IPS DF 6.9 (cell line): ENCODE results near the gene LSM14A.

Experiments used
- DNase-seq: peaks from one replicate; pipeline ENCODE4 v3.0.0-alpha.2; 2013; ENCODE audit warnings: low read depth, low spot score
- H3K27ac ChIP-seq: one replicate; pipeline ENCODE4 v1.5.1; 2013; ENCODE audit warnings: low read length, control low read depth
- H3K27me3 ChIP-seq: 2 replicates; pipeline ENCODE4 v1.6.1; 2013; ENCODE audit warnings: mild to moderate bottlenecking, low read length; ENCODE audit not compliant: control insufficient read depth, insufficient read depth
- H3K36me3 ChIP-seq: 2 replicates; pipeline ENCODE4 v1.6.1; 2013; ENCODE audit warnings: low read length; ENCODE audit not compliant: control insufficient read depth, insufficient read depth
- H3K4me1 ChIP-seq: 2 replicates; pipeline ENCODE4 v1.6.1; 2013; ENCODE audit warnings: low read length; ENCODE audit not compliant: control insufficient read depth, insufficient read depth
- H3K4me3 ChIP-seq: 2 replicates; pipeline ENCODE4 v1.5.1; 2013; ENCODE audit warnings: mild to moderate bottlenecking, low read length
- H3K9me3 ChIP-seq: 2 replicates; pipeline ENCODE4 v1.6.1; 2013; ENCODE audit warnings: low read length, inconsistent platforms; ENCODE audit not compliant: control insufficient read depth, insufficient read depth
- WGBS: extraction: QIAGEN DNeasy Blood & Tissue Kit; methylation state at CpG from one replicate; pipeline ENCODE4 v1.1.7; 2013; ENCODE audit warnings: mixed read lengths, missing lambda C conversion rate; ENCODE audit not compliant: insufficient read length, insufficient coverage; 5-methylcytosine and 5-hydroxymethylcytosine counted together

Gene LSM14A

GRCh38 chr19:34269489-34269888 is 97.2 kb downstream of the LSM14A start:
- H3K4me3 ChIP-seq: no peak overlapping the region
- no peaks in the 10 kb centered on the region for H3K36me3 ChIP-seq
- no CpG with 5 or more reads among the region's 2 CpGs for WGBS
- no peaks in the 10 kb centered on the region for H3K9me3 ChIP-seq
- DNase-seq: no peak
- no peaks in the 10 kb centered on the region for H3K27me3 ChIP-seq
- H3K4me1 ChIP-seq: peaks cover 5% of the 10 kb centered on the region; the same call in 1 of the 2 replicates
- no peak overlapping the region for H3K27ac ChIP-seq

- Histone ChIP-seq H3K27ac (no peak overlapping the region), H3K9me3 (no peaks in the 10 kb centered on the region), H3K4me1 (peaks cover 5% of the 10 kb centered on the region; the same call in 1 of the 2 replicates), H3K36me3 (no peaks in the 10 kb centered on the region), H3K27me3 (no peaks in the 10 kb centered on the region), H3K4me3 (no peak overlapping the region)
- DNase-seq: no peak
- no CpG with 5 or more reads among the region's 5 CpGs for WGBS
Observed at GRCh38 chr19:34269968-34270621, 97.8 kb downstream of the LSM14A start.

- Histone ChIP-seq H3K36me3 (no peaks in the 10 kb centered on the region), H3K4me1 (peaks cover 5% of the 10 kb centered on the region; the same call in 1 of the 2 replicates), H3K27ac (no peak overlapping the region), H3K9me3 (no peaks in the 10 kb centered on the region), H3K4me3 (no peak overlapping the region), H3K27me3 (no peaks in the 10 kb centered on the region)
- no peak for DNase-seq
- no CpG with 5 or more reads among the region's 4 CpGs for WGBS
Observed at GRCh38 chr19:34273121-34273520, 100.8 kb downstream of the LSM14A start.

GRCh38 chr19:34274284-34274826 is 102.1 kb downstream of the LSM14A start:
- H3K36me3 ChIP-seq: no peaks in the 10 kb centered on the region
- DNase-seq: no peak
- H3K9me3 ChIP-seq: no peaks in the 10 kb centered on the region
- H3K4me1 ChIP-seq: peaks cover 5% of the 10 kb centered on the region; the same call in 1 of the 2 replicates
- no peak overlapping the region for H3K4me3 ChIP-seq
- H3K27me3 ChIP-seq: no peaks in the 10 kb centered on the region
- no CpG with 5 or more reads among the region's 7 CpGs for WGBS
- H3K27ac ChIP-seq: no peak overlapping the region

GRCh38 chr19:34274827-34275625 is 102.7 kb downstream of the LSM14A start:
- Histone ChIP-seq H3K4me3 (no peak overlapping the region), H3K27ac (no peak overlapping the region), H3K4me1 (peaks cover 2% of the 10 kb centered on the region; the same call in 1 of the 2 replicates), H3K27me3 (no peaks in the 10 kb centered on the region), H3K36me3 (no peaks in the 10 kb centered on the region), H3K9me3 (no peaks in the 10 kb centered on the region)
- no peak for DNase-seq
- no CpG with 5 or more reads among the region's 4 CpGs for WGBS

GRCh38 chr19:34275705-34276104 is 103.4 kb downstream of the LSM14A start:
- WGBS: no CpG with 5 or more reads among the region's 1 CpG
- Histone ChIP-seq H3K27me3 (no peaks in the 10 kb centered on the region), H3K36me3 (no peaks in the 10 kb centered on the region), H3K27ac (no peak overlapping the region), H3K4me1 (no peaks in the 10 kb centered on the region), H3K4me3 (no peak overlapping the region), H3K9me3 (no peaks in the 10 kb centered on the region)
- DNase-seq: no peak

GRCh38 chr19:34276614-34277013 is 104.3 kb downstream of the LSM14A start:
- no peak overlapping the region for H3K4me3 ChIP-seq
- H3K9me3 ChIP-seq: no peaks in the 10 kb centered on the region
- no peaks in the 10 kb centered on the region for H3K27me3 ChIP-seq
- H3K36me3 ChIP-seq: no peaks in the 10 kb centered on the region
- no peak for DNase-seq
- no peaks in the 10 kb centered on the region for H3K4me1 ChIP-seq
- no peak overlapping the region for H3K27ac ChIP-seq
- WGBS: no CpG with 5 or more reads among the region's 4 CpGs

- Histone ChIP-seq H3K4me3 (no peak overlapping the region), H3K27me3 (no peaks in the 10 kb centered on the region), H3K4me1 (no peaks in the 10 kb centered on the region), H3K27ac (no peak overlapping the region), H3K9me3 (no peaks in the 10 kb centered on the region), H3K36me3 (no peaks in the 10 kb centered on the region)
- no CpG with 5 or more reads among the region's 4 CpGs for WGBS
- no peak for DNase-seq
Observed at GRCh38 chr19:34277244-34277643, 104.9 kb downstream of the LSM14A start.

- WGBS: no CpG with 5 or more reads among the region's 4 CpGs
- Histone ChIP-seq H3K36me3 (no peaks in the 10 kb centered on the region), H3K9me3 (no peaks in the 10 kb centered on the region), H3K4me1 (no peaks in the 10 kb centered on the region), H3K27me3 (no peaks in the 10 kb centered on the region), H3K4me3 (no peak overlapping the region), H3K27ac (no peak overlapping the region)
- DNase-seq: no peak
Observed at GRCh38 chr19:34278783-34279182, 106.5 kb downstream of the LSM14A start.
